GM18951 (cell line): ENCODE results near the gene FANK1.
"Not testable (repeated sequence)": the region's sequence is repeated elsewhere in the genome, so short reads cannot be mapped to it uniquely, and the experiment has no call there.

ENCODE experiments used
- POLR2A ChIP-seq: IDR thresholded peaks from 4 replicates; pipeline ENCODE4 v1.6.1; 2011; ENCODE audit warnings: mild to moderate bottlenecking; ENCODE audit not compliant: insufficient read length, insufficient read depth; ENCODE audit errors: extremely low read depth
- in situ Hi-C: fragments of 300-500 bp; cut with MboI; formaldehyde crosslinking; loops from one replicate; pipeline ENCODE4 v1.12.0; 2022; ENCODE audit warnings: low sequenced_read_pairs, mixed read lengths, inconsistent platforms; ENCODE audit not compliant: unreplicated experiment

The FANK1 gene

DNA sequence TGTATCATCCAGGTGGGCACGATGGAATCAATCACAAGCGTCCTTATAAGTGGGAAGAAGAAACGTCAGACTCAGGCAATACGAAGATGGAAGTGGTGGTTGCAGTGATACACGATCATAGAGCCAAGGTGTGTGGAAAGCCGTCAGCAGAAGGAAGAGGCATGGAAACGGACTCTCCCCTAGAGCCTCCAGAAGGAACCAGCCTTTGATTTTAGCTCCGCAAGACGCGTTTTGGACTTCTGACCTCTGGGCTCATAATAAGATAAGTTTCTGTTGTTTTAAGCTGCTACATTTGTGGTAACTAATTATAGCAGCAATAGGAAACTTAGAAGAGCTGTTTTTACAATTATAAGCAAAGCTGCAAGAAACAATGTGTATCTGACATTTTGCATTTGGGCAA lies 14.8 kb downstream of the FANK1 start:
- in situ Hi-C loops: no loop called here
- no peak for TF ChIP-seq POLR2A

- in situ Hi-C loops: no loop called here
- no peak for TF ChIP-seq POLR2A
These were observed 15.6 kb downstream of the FANK1 start for GRCh38 chr10:125911990-125912389.

DNA sequence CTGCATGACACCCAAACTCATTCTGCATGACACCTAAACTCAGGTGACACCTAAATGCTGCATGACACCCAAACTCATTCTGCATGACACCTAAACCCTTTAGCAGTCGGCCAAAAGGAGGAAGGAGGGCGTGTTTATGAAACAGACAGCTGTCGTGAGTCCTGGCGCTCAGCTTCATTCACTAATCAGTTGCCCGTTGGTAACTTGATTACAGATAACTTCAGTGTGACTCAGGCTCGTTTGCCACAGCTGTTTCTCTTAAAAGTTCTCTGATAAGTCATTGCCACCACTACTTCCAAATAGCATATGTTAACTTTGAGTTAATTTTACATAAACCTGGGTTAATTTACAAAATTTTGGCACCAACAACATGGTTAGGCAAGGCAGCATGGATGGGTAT lies 16.9 kb downstream of the FANK1 start:
- in situ Hi-C loops: not testable (repeated sequence)

- no peak for TF ChIP-seq POLR2A
- in situ Hi-C loops: no loop called here
These were observed 20.6 kb downstream of the FANK1 start for GRCh38 chr10:125916977-125917376.

- in situ Hi-C loops: not testable (repeated sequence)
These were observed 21.5 kb downstream of the FANK1 start for GRCh38 chr10:125917704-125918361.

GRCh38 chr10:125921643-125922306 lies 25.4 kb downstream of the FANK1 start:
- in situ Hi-C loops: not testable (repeated sequence)

DNA sequence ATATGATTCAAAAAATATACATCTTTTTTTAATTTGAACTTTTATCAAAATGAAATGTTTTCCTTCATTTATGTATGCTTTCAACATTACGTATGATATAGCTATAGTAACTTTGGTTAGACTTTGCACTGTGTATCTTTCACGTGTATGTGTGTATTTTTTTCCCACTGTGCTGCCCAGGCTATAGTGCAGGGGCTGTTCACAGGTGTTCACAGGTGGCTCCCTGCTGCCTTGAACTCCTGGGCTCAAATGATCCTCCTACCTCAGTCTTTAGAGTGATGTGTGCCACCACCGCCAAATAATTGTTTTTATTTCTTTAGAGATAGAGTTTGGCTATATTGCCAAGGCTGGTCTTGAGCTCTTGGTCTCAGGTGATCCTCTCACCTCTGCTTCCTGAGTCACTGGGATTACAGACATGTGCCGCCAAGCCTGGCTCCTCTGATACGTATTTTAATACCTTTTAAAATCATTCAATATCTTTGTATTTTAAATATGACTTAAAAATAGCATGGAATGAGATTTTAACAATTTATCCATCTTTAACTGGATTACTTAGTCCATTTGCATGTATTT lies 29.0 kb downstream of the FANK1 start:
- in situ Hi-C loops: no loop called here
- TF ChIP-seq POLR2A: no peak

DNA sequence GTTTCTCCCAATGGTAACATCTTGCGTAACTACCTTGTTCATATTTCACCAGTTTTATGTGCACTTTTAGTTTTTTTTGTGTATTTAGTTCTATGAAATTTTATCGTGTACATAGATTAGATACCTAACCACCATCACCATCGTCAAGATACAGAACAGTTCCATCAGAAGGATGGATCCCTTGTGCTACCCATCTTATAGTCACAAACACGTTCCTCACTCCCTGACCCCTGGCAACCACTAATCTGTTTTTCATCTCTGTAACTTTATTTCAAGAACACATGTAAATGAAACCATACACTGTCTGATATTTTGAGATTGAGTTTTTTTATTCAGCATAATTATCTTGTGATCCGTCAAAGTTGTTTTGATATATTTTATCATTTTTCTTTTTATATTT lies 29.9 kb downstream of the FANK1 start:
- no peak for TF ChIP-seq POLR2A
- in situ Hi-C loops: no loop called here

GRCh38 chr10:125927265-125927664 lies 30.9 kb downstream of the FANK1 start:
- in situ Hi-C loops: not testable (repeated sequence)

- in situ Hi-C loops: no loop called here
- no peak for TF ChIP-seq POLR2A
These were observed 32.7 kb downstream of the FANK1 start for GRCh38 chr10:125928928-125929585.

- TF ChIP-seq POLR2A: no peak
- in situ Hi-C loops: no loop called here
These were observed 33.3 kb downstream of the FANK1 start for GRCh38 chr10:125929618-125930017.

- no peak for TF ChIP-seq POLR2A
- in situ Hi-C loops: no loop called here
These were observed 37.3 kb downstream of the FANK1 start for GRCh38 chr10:125933693-125934092.

GRCh38 chr10:125936331-125936730 lies 40.0 kb downstream of the FANK1 start:
- in situ Hi-C loops: no loop called here
- no peak for TF ChIP-seq POLR2A

DNA sequence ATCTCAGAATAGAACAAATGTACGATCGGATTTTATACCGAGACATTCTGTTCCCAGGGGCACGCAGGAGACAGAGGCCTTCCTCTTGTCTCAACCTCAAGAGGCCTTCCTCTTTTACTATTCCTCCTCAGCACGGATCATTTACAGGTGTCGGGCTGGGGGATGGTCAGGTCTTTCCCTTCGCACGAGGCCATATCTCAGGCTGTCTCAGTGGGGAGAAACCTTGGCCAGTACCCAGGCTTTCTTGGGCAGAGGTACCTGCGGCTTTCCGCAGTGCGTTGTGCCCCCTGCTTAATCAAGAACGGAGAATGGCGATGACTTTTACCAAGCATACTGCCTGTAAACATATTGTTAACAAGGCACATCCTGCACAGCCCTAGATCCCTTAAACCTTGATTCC lies 44.2 kb downstream of the FANK1 start:
- in situ Hi-C loops: no loop called here
- no peak for TF ChIP-seq POLR2A
